IPS-15b (cell line): ENCODE data around the gene ETV6.

Experiments
- H3K27me3 ChIP-seq: one replicate; pipeline ENCODE4 v1.6.1; 2013; ENCODE audit warnings: low read length; ENCODE audit not compliant: control insufficient read depth, insufficient read depth
- H3K36me3 ChIP-seq: one replicate; pipeline ENCODE4 v1.6.1; 2013; ENCODE audit warnings: low read length; ENCODE audit not compliant: control insufficient read depth, insufficient read depth
- H3K4me1 ChIP-seq: one replicate; pipeline ENCODE4 v1.6.1; 2013; ENCODE audit warnings: mild to moderate bottlenecking, low read length; ENCODE audit not compliant: control insufficient read depth, insufficient read depth
- H3K4me3 ChIP-seq: one replicate; pipeline ENCODE4 v1.5.1; 2013; ENCODE audit warnings: low read depth, low read length
- H3K9ac ChIP-seq: one replicate; pipeline ENCODE4 v1.6.1; 2013; ENCODE audit warnings: low read depth, mild to moderate bottlenecking, low read length
- H3K9me3 ChIP-seq: one replicate; pipeline ENCODE4 v1.6.1; 2013; ENCODE audit warnings: mild to moderate bottlenecking, low read length; ENCODE audit not compliant: control insufficient read depth, insufficient read depth

ETV6 gene

DNA sequence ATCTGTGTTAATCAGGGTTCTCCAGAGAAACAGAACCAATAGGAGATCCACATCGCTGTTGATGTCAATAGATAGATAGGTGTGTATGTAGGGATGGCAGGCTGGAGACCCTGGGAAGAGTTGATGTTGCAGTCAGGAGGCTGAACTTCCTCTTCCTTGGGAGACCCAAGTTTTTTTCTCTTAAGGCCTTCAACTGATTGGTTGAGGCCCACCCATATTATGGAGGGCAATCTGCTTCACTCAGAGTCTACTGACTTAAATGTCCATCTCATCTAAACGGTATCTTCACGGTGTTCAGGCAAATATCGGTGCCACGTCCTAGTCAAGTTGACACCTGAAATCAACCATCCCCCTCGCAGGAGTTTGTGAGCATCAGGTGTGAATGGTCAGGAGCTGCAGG lies 63.0 kb downstream of the ETV6 start:
- Histone ChIP-seq H3K36me3 (no peaks in the 10 kb centered on the region), H3K4me3 (no peak overlapping the region), H3K4me1 (no peaks in the 10 kb centered on the region), H3K9me3 (no peaks in the 10 kb centered on the region), H3K9ac (no peak overlapping the region), H3K27me3 (no peaks in the 10 kb centered on the region)

DNA sequence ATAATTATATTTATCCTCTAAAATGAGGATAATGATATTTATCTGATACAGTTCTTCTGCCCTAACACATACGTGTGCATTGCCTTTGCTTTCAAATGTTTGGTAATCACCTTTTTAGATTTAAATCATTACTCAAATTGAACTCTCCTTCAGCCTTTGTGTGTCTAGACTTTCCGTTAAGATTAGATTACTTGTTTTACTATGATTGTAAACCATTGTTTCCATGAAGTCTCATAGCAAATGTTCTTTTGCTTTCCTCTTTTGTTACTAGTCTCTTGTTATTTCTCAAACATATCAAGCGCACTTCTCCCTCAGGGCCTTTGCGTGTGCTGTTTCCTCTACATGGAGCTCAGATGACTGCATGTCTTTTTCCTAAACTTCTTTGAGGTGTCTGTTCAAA lies 63.7 kb downstream of the ETV6 start:
- Histone ChIP-seq H3K4me1 (peaks cover 3% of the 10 kb centered on the region), H3K36me3 (no peaks in the 10 kb centered on the region), H3K9me3 (no peaks in the 10 kb centered on the region), H3K4me3 (no peak overlapping the region), H3K9ac (no peak overlapping the region), H3K27me3 (no peaks in the 10 kb centered on the region)

DNA sequence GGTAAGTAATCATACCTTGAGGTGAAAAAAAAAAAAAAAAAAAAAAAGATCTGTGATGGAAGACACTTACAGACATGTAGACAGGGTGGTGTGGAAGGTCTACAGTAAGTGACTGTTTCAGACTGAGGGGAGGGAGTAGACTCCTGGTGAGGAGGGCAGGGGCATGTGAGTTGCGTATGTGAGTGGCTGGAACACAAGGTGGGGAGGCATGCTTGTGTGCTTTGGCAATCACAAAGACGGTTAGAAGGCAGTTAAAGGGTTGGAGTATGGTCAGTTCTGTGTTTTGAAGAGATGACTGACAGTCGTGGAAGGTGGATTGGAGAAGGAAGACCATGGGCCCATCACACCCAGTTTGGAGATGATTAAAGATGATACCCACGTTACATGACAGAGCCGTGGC lies 65.2 kb downstream of the ETV6 start:
- Histone ChIP-seq H3K9me3 (no peaks in the 10 kb centered on the region), H3K27me3 (no peaks in the 10 kb centered on the region), H3K36me3 (no peaks in the 10 kb centered on the region), H3K4me1 (peaks cover 3% of the 10 kb centered on the region), H3K4me3 (no peak overlapping the region), H3K9ac (no peak overlapping the region)

DNA sequence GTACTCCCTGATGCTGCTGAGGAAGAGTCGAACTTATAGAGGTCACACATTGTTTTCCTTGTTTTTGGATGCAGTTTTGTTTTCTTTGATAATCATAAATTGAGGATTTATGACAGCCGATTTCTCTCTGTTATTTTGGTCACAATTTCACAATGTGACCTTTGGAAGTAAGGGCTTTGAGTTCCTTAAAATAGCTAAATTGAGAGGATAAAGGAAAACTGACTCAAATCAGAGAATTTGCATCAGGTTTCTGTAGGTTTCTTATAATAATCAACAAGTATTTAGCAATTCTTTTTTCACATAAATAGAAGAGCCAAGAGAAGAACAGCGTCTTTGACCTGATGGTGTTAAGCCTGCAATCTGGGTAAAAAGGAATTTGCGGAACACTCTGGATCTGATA lies 66.1 kb downstream of the ETV6 start:
- no peak overlapping the region for H3K9ac ChIP-seq
- H3K36me3 ChIP-seq, result no peaks in the 10 kb centered on the region
- H3K4me3 ChIP-seq, result no peak overlapping the region
- H3K27me3 ChIP-seq, result no peaks in the 10 kb centered on the region
- H3K4me1 ChIP-seq, result peaks cover 3% of the 10 kb centered on the region
- H3K9me3 ChIP-seq, result no peaks in the 10 kb centered on the region

DNA sequence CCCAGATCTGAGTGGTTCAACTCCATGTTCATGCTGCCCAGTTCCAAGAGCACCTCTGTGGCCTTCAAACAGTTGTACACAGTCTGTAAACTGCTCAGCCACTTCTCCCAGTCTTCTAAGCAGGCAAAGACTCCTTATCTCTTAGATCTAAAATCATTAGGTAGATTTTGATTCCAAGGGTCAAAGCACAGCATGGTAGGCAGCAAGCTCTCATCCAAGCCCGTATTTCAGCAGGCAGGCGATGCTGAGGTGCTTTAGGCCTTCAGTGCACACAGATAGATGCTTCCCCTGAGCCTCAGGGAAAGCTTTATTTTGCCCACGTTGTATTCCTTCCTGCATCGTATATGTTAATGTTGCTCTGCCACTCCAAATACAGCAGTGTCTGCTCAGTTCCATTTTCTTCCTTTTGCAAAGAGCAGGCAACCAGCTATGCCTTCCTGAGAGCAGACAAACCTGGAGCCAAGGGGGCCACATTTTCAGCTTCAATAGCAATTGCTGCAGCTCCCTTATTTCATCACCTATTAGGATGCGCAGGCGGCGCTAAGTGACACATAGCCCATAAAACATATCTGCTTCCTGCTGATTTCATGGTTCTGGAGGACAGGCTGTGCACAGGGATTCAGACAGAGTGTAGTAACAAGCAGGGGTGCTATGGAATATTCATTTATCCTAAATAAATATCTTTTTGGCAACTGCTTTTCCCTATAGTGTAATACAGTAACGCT lies 67.5 kb downstream of the ETV6 start:
- no peak overlapping the region for H3K4me3 ChIP-seq
- H3K9ac ChIP-seq, result no peak overlapping the region
- no peaks in the 10 kb centered on the region for H3K9me3 ChIP-seq
- H3K27me3 ChIP-seq, result no peaks in the 10 kb centered on the region
- H3K4me1 ChIP-seq, result peaks cover 3% of the 10 kb centered on the region
- no peaks in the 10 kb centered on the region for H3K36me3 ChIP-seq

DNA sequence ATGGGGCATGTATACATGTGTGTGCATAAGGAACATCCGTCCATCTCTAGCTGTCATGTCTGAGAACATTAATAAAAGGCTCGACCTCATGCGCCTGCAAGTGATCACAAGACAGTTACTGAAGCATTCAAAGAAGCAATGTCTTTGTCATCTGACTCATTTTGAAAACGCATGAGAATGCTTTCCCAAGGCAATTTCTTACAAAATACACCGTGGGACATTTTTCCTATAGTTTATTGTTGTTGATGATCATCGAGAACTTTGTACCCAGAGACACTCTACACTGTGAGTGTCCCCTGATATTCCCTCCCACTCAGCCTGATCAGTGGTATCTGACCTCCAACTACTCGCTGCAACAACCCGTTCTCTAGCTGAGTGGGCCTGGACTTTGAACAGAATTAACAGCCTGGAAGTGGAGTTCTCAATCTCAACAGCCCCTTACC lies 68.1 kb downstream of the ETV6 start:
- Histone ChIP-seq H3K4me3 (no peak overlapping the region), H3K27me3 (no peaks in the 10 kb centered on the region), H3K4me1 (peaks cover 3% of the 10 kb centered on the region), H3K9ac (no peak overlapping the region), H3K36me3 (no peaks in the 10 kb centered on the region), H3K9me3 (no peaks in the 10 kb centered on the region)

DNA sequence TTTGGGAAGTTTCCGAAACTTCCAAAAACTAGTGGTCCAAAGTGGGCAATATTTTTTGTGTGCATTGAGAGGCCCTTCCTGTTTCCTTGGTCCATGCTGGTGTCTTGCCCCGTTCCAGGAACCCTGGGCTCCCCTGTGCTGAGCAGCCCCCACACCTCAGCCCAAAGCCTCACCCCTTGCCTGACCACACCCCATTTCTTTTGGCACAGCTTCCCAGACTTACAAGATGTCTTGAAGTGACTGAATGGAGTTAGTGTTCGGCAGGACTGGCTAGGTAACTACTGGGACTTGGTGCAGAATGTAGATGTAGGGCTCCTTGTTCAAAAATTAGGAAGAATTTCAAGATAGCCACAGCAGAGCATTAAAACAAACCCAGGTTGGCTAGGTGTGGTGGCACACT lies 68.6 kb downstream of the ETV6 start:
- Histone ChIP-seq H3K36me3 (no peaks in the 10 kb centered on the region), H3K4me3 (no peak overlapping the region), H3K4me1 (peaks cover 3% of the 10 kb centered on the region), H3K27me3 (no peaks in the 10 kb centered on the region), H3K9me3 (no peaks in the 10 kb centered on the region), H3K9ac (no peak overlapping the region)

DNA sequence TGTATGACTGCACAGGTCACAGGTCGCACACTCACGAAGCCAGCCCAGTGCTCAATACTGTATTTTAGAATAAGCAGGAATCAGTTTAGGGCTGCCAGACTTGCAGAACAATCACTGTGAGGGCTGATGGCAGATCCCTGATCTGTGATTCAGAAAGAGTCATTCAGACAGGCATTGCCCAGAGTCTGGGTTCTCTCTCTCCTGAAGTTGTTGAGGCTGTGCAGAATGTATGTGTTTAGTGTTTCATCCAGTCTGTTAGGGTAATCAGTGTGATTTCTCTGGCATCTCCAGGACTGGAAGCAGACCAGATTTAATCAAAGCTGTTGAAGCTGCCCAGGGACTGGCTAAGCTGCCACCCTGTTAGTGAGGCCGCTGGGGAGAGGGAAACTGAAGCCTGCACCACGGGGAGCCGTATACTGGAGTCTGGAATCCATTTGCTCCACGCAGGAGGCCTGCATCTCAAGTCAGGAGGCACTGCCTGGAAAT lies 69.3 kb downstream of the ETV6 start:
- no peaks in the 10 kb centered on the region for H3K9me3 ChIP-seq
- H3K4me1 ChIP-seq, result peaks cover 3% of the 10 kb centered on the region
- H3K27me3 ChIP-seq, result no peaks in the 10 kb centered on the region
- no peaks in the 10 kb centered on the region for H3K36me3 ChIP-seq
- H3K4me3 ChIP-seq, result no peak overlapping the region
- no peak overlapping the region for H3K9ac ChIP-seq

DNA sequence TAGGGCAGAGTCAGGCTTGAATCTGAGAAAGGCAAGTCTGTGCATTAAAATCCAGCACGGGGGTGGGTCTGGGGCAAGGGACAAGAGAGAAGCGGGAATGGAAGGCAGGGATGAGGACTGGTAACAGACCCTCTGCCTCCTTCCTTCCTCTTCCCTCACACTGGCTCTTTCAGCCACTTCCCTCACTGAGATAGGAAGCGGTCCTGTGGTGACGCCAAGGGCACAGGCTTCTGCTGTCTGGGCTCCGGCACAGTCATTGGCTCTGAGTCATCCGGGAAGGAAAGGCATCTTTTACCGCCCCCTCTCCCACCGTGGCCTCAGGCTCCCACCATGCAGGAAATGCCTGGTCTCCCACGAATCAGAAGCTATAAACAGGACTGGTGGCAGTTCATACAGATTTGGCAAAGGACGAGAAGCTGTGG lies 70.2 kb downstream of the ETV6 start:
- Histone ChIP-seq H3K27me3 (no peaks in the 10 kb centered on the region), H3K9ac (no peak overlapping the region), H3K36me3 (no peaks in the 10 kb centered on the region), H3K9me3 (no peaks in the 10 kb centered on the region), H3K4me3 (no peak overlapping the region), H3K4me1 (peaks cover 3% of the 10 kb centered on the region)

DNA sequence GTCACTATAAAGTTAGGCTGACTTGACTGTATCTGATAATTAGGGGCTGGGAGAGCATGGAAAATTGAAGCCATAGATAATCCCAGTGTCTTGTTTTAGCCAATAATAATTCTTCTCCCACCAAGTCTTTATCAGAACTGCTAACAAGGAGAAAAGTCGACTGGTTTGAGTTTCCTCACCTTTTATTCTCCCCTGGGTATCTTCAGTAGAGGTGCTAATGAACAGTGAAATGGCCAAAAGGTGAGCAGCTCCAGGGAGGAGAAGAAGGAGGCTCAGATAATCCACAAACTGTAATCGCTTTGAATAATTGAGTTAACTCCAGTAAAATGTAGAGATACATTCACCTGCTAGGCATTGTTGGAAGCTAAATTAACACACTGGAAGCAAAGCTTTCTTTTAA lies 72.6 kb downstream of the ETV6 start:
- H3K4me1 ChIP-seq, result peaks cover 3% of the 10 kb centered on the region
- no peaks in the 10 kb centered on the region for H3K27me3 ChIP-seq
- H3K4me3 ChIP-seq, result no peak overlapping the region
- no peaks in the 10 kb centered on the region for H3K36me3 ChIP-seq
- no peak overlapping the region for H3K9ac ChIP-seq
- no peaks in the 10 kb centered on the region for H3K9me3 ChIP-seq

DNA sequence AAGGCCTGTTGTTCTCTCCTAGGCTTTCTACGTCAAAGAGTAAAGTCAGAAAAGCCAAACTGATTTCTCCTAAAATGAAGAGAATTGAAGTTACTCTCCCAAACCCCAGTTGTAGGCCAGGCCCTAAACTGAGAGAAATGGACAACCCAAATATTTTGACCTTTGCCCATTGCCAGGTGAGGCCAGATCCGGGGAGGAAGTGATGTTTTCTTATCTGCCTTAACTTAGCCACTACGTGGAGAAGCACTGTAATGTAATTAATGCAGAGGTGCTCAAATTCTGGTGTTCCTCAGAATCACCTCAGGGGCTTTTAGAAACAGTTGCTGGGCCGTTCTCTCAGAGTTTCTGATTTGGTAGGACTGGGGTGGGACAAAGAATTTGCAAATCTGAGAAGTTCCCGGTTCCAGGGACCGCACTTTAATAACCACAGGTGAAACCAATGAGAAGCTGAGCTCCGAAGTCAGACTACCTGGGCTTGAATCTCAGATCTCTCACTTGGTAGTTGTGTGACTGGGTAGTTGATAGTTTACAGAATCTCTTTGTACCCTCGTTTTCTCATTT lies 73.2 kb downstream of the ETV6 start:
- H3K4me3 ChIP-seq, result no peak overlapping the region
- no peaks in the 10 kb centered on the region for H3K27me3 ChIP-seq
- H3K36me3 ChIP-seq, result no peaks in the 10 kb centered on the region
- peaks cover 2% of the 10 kb centered on the region for H3K4me1 ChIP-seq
- H3K9me3 ChIP-seq, result no peaks in the 10 kb centered on the region
- no peak overlapping the region for H3K9ac ChIP-seq

DNA sequence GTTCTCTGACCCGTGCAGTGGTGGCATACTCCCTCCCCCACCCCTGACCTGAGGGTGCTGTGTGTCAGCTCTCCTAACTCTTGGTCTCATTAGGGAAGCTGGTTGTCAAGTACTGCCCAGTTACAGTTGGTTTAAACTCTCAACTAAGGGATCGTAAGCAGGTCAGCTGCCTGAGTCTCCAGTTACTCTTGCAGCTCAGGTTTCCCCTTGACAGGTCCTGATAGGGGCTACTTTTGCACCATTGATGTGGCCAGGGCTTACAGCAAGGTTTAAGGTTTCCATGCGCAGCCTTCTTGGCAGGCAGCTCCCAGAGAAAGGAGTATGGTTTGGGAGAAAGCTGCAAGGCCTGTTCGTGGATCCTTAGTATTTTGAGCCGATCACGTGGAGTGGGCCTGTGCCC lies 74.5 kb downstream of the ETV6 start:
- Histone ChIP-seq H3K4me1 (no peaks in the 10 kb centered on the region), H3K4me3 (no peak overlapping the region), H3K27me3 (no peaks in the 10 kb centered on the region), H3K36me3 (no peaks in the 10 kb centered on the region), H3K9ac (no peak overlapping the region), H3K9me3 (no peaks in the 10 kb centered on the region)
